Kidney (tissue), 14 donors: ENCODE results near the gene RIMS1. TPM values are rescaled to one million over a fixed set of nuclear protein-coding genes. Genes with fewer than 3 reads are reported as not detected.

ENCODE experiments used
- DNase-seq, 5 donors: peaks; one replicate each; pipeline ENCODE4 v3.0.0-alpha.2; 2013 to 2020
- FAIRE-seq: peaks from 2 replicates; lab custom pipeline; 2012; peaks lifted over from hg19 to GRCh38; lab: Jason Lieb, UNC
- H3K27ac ChIP-seq, 2 donors: one replicate each; pipeline ENCODE4 v1.7.0; 2013; ENCODE audit warnings: low read depth in 2 of 2, low read length in 2 of 2, inconsistent platforms in 1 of 2
- H3K27me3 ChIP-seq: one replicate; pipeline ENCODE4 v1.7.1; 2013; ENCODE audit warnings: low read length, inconsistent platforms; ENCODE audit not compliant: control insufficient read depth, insufficient read depth
- H3K36me3 ChIP-seq, 3 donors: one replicate each; pipeline versions ENCODE4 v1.7.0 to v1.7.1; 2013; ENCODE audit warnings: low read length in 3 of 3, control low read depth in 1 of 3, inconsistent platforms in 1 of 3; ENCODE audit not compliant: insufficient read depth in 3 of 3, control insufficient read depth in 2 of 3
- H3K4me1 ChIP-seq, 3 donors: one replicate each; pipeline versions ENCODE4 v1.7.0 to v1.7.1; 2013; ENCODE audit warnings: low read length in 3 of 3, inconsistent platforms in 1 of 3, low read depth in 1 of 3; ENCODE audit not compliant: control insufficient read depth in 2 of 3, insufficient read depth in 2 of 3
- H3K4me3 ChIP-seq, 3 donors: one replicate each; pipeline versions ENCODE4 v1.7.0 to v1.8.1; 2013; ENCODE audit warnings: low read length in 3 of 3, control low read depth in 1 of 3, inconsistent platforms in 1 of 3
- H3K9ac ChIP-seq, 3 donors: one replicate each; pipeline versions ENCODE4 v1.7.0 to v1.7.1; 2013; ENCODE audit warnings: low read length in 3 of 3, control low read depth in 1 of 3, inconsistent platforms in 1 of 3
- H3K9me3 ChIP-seq, 3 donors: one replicate each; pipeline versions ENCODE4 v1.7.0 to v1.7.1; 2013; ENCODE audit warnings: low read length in 3 of 3, control low read depth in 1 of 3, inconsistent platforms in 1 of 3; ENCODE audit not compliant: control insufficient read depth in 2 of 3, insufficient read depth in 1 of 3
- intact Hi-C: fragments of 100-400 bp; cut with DNase I; formaldehyde crosslinking; loops from one replicate; pipeline ENCODE4 v1.11.1; 2022
- polyA plus RNA-seq: library from polyadenylated mRNA; stranded (reverse); fragments of 350-450 nt; fragmentation: Illumina TruSeq; extraction: RNeasy Lipid Tissue Mini Kit (QIAGEN cat#74804); gene quantifications from one replicate; pipeline ENCODE4 v1.2.3, GENCODE V29; 2014; ENCODE audit warnings: low read depth, low replicate concordance; ENCODE audit not compliant: insufficient read depth
- total RNA-seq: library from RNA; stranded (reverse); fragmentation: NEBNext Ultra II Directional; extraction: Animal tissue kit (Norgen Biotek cat#: 25700); gene quantifications from one replicate; pipeline ENCODE4 v1.2.1, GENCODE V29; 2021
- TF ChIP-seq, protein P1 (sequence below): IDR thresholded peaks from 3 replicates; pipeline ENCODE4 v1.5.1; 2012; ENCODE audit warnings: mild to moderate bottlenecking, moderate library complexity, borderline replicate concordance; ENCODE audit not compliant: insufficient read depth; ENCODE audit errors: extremely low read depth
- donor health status: control.
- donor health status: control.
- donor health status: control.
- donor health status: control.
- donor health status: control.
- donor health status: DM: yes; HTN: yes; CAD: no.
- donor health status: Normal renal cell carcinoma (clear cell type).

RIMS1 gene
- total and polyA plus RNA-seq, 2 donors from 2014 or later, result 4.5 TPM; not detected in 1

DNA sequence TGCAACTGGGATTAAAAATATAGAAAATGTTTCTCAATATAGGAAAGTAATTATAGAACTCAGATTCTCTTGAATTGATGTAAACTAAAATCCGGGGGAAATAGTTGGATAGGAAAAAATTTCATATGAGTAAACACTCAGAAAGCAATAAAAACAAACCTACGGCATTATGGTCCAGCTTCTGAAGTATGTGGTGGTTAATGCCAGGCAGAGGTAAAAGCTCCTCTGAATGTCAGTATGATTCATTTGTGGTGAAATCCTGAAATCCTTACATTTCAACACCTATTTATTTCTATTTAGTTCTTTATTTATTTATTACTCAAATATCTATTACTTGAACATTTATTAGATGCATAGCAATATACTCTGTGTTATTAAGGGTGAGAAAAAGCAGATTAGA, 145.1 kb downstream of the RIMS1 start:
- DNase-seq, result no peak
- H3K9me3 ChIP-seq, result no peaks in the 10 kb centered on the region
- FAIRE-seq, result no peak
- intact Hi-C loops, result no loop called here
- no peak overlapping the region for H3K4me3 ChIP-seq
- TF ChIP-seq, protein P1, sequence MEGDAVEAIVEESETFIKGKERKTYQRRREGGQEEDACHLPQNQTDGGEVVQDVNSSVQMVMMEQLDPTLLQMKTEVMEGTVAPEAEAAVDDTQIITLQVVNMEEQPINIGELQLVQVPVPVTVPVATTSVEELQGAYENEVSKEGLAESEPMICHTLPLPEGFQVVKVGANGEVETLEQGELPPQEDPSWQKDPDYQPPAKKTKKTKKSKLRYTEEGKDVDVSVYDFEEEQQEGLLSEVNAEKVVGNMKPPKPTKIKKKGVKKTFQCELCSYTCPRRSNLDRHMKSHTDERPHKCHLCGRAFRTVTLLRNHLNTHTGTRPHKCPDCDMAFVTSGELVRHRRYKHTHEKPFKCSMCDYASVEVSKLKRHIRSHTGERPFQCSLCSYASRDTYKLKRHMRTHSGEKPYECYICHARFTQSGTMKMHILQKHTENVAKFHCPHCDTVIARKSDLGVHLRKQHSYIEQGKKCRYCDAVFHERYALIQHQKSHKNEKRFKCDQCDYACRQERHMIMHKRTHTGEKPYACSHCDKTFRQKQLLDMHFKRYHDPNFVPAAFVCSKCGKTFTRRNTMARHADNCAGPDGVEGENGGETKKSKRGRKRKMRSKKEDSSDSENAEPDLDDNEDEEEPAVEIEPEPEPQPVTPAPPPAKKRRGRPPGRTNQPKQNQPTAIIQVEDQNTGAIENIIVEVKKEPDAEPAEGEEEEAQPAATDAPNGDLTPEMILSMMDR, result no peak
- H3K27me3 ChIP-seq, result no peaks in the 10 kb centered on the region
- H3K9ac ChIP-seq, result no peak overlapping the region
- H3K27ac ChIP-seq, result no peak overlapping the region
- no peaks in the 10 kb centered on the region for H3K4me1 ChIP-seq
- no peaks in the 10 kb centered on the region for H3K36me3 ChIP-seq

DNA sequence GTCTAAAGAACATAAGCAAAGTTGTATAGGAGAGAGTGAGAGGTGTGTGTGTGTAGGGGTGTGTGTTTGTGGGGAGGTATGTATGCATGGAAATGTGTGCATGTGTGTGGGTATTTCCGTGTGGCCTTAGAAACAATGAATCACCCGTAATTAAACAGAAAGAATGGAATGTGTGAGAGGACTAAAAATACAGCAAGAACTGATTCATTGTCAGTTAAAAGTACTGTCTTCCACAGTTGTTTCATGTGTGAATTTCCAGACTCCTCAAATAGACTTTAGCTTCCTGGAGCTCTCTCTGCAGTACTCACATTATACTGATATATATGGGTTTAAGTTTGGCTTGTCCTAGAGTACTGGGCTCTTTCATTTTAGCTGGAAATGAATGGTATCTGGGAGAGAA, 145.7 kb downstream of the RIMS1 start:
- Histone ChIP-seq H3K36me3 (no peaks in the 10 kb centered on the region), H3K27me3 (no peaks in the 10 kb centered on the region), H3K9ac (no peak overlapping the region), H3K4me1 (no peaks in the 10 kb centered on the region), H3K4me3 (no peak overlapping the region), H3K27ac (no peak overlapping the region), H3K9me3 (no peaks in the 10 kb centered on the region)
- FAIRE-seq, result no peak
- intact Hi-C loops, result no loop called here
- TF ChIP-seq, protein P1, result no peak
- DNase-seq, result no peak

DNA sequence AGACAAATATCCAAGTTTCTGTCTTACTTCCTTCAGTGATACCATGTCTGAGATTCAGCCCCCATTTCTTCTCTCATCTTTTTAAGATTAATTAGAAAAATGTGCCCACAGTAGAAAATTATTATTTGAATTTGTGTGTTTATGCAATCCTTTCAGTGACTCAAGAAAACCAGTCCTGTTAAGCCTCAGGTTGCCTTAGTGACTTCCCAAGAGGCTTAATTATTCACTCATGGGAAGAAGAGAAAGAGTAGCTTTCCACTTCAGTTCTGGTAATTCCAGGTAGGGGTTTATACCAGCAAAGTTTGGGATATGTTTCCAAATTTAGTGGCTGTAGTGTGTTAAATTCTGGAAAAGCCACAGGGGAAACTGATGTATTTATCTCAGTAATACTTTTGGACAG, 149.1 kb downstream of the RIMS1 start:
- DNase-seq (peak in 1 of 5 donors; percentile 11), FAIRE-seq (no peak)
- H3K27me3 ChIP-seq, result no peaks in the 10 kb centered on the region
- H3K9ac ChIP-seq, result no peak overlapping the region
- H3K9me3 ChIP-seq, result no peaks in the 10 kb centered on the region
- H3K4me1 ChIP-seq, result no peaks in the 10 kb centered on the region
- no peak overlapping the region for H3K27ac ChIP-seq
- intact Hi-C loops, result no loop called here
- TF ChIP-seq, protein P1, result no peak
- H3K36me3 ChIP-seq, result no peaks in the 10 kb centered on the region
- H3K4me3 ChIP-seq, result no peak overlapping the region

GRCh38 chr6:72035966-72036365, 149.6 kb downstream of the RIMS1 start:
- no peak overlapping the region for H3K4me3 ChIP-seq
- no peaks in the 10 kb centered on the region for H3K9me3 ChIP-seq
- intact Hi-C loops, result no loop called here
- H3K9ac ChIP-seq, result no peak overlapping the region
- no peak for FAIRE-seq
- no peaks in the 10 kb centered on the region for H3K36me3 ChIP-seq
- H3K27me3 ChIP-seq, result no peaks in the 10 kb centered on the region
- TF ChIP-seq, protein P1, result no peak
- DNase-seq, result no peak
- H3K27ac ChIP-seq, result no peak overlapping the region
- H3K4me1 ChIP-seq, result no peaks in the 10 kb centered on the region
